Measurements from ENCODE around the gene PLXNA4. TPM values are rescaled to one million over a fixed set of nuclear protein-coding genes. Genes with fewer than 3 reads are reported as not detected.

The PLXNA4 gene
- total and polyA plus RNA-seq, 4 donors = 0.63 to 4.6 (median 2.1) TPM

DNA sequence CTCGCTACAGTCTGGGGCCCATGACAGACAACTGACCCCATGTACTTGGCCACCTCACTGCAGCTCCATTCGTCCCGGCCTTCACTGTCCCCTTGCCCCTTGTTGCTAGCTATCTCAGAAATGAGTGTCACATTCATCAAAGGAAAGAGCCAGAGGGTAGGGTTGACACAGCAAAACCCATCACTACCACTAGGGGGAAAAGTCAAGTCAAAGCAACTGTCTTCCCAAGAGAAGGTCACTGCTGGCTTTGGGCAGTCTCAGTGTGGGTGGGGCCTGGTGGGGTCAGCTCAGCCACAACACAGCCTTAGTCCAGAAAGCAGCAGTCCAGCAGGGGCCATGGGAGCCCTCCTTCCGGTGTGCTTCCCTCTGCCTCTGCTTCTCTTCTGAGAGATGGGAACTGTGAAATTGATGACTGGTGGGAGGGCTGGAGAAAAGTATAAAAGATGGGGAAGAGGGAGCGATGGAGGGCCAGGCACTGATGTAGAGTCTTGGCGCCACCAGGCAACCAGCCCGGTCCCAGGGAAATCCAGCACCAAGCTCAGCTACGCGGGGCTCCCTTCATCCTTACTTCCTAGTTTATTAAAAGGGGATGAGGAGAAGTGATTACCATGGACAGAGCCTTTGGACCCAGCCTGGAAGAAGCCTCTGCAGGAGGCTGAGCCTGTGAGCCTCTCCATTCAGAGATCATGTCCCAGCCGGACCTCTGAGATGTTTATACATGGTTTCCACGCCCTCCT lies 58.0 kb downstream of the PLXNA4 start:
- WGBS, 2 donors = 84 to 87% methylated on average over 11 of the region's 11 CpGs
- Histone ChIP-seq H3K4me1 (ENCODE audit: control insufficient read depth in 5 of 5, insufficient read depth in 5 of 5, low read length in 5 of 5) (peaks cover 0 to 3% (median 0%) of the 10 kb centered on the region in 5 donors), H3K4me3 (no peak overlapping the region), H3K27ac (ENCODE audit: low read depth in 1 of 2, low read length in 1 of 2) (no peak overlapping the region), H3K9me3 (ENCODE audit: control insufficient read depth in 4 of 4, insufficient read depth in 3 of 4, low read length in 3 of 4) (no peaks in the 10 kb centered on the region), H3K36me3 (ENCODE audit: control insufficient read depth in 4 of 4, insufficient read depth in 4 of 4, low read length in 4 of 4) (no peaks in the 10 kb centered on the region), H3K9ac (ENCODE audit: insufficient read depth in 1 of 2, low read length in 2 of 2) (no peak overlapping the region), H3K27me3 (ENCODE audit: control insufficient read depth in 3 of 3, insufficient read depth in 3 of 3, low read length in 2 of 3) (peaks cover 0 to 3% (median 0%) of the 10 kb centered on the region in 3 donors)
- DNase-seq (no peak), ATAC-seq (ENCODE audit: insufficient read depth, low FRiP score) (no peak)
- TF ChIP-seq, protein P1, sequence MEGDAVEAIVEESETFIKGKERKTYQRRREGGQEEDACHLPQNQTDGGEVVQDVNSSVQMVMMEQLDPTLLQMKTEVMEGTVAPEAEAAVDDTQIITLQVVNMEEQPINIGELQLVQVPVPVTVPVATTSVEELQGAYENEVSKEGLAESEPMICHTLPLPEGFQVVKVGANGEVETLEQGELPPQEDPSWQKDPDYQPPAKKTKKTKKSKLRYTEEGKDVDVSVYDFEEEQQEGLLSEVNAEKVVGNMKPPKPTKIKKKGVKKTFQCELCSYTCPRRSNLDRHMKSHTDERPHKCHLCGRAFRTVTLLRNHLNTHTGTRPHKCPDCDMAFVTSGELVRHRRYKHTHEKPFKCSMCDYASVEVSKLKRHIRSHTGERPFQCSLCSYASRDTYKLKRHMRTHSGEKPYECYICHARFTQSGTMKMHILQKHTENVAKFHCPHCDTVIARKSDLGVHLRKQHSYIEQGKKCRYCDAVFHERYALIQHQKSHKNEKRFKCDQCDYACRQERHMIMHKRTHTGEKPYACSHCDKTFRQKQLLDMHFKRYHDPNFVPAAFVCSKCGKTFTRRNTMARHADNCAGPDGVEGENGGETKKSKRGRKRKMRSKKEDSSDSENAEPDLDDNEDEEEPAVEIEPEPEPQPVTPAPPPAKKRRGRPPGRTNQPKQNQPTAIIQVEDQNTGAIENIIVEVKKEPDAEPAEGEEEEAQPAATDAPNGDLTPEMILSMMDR (IDR thresholded peaks at IDR 0.05; ENCODE audit: control extremely low read depth, extremely low read depth) = no peak

DNA sequence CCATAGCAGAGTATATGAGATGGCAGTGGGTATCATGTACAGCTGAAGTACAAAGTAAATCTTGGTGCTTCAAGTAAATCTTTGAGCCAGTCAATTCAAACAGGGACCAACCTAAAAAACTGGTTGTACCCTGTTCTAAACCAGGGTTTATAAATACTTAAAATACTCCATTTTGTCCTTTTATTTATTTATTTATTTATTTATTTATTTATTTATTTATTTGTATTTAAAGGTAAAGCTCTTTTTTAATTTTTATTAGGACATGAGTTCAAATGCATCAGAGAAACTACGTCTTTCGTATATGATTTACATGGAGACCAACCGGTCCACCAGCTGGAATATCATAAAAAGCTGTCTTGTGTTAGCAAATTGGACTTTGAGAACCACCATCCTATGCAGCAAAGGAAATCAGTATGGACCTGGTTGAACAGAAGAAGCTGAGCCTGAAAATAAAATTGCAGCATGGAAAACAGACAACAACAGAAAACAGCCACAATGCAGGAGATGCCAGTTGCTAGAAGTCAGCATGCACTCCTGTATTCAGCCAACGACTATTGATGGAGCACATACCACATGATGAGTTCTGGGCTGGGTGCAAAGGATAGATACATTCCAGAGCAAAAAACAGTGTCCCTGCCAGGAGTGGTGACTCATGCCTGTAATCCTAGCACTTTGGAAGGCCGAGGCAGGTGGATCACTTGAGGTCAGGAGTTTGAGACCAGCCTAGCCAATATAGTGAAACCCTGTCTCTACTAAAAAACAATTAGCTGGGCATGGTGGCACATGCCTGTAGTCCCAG lies 60.0 kb downstream of the PLXNA4 start:
- no peaks in the 10 kb centered on the region for H3K36me3 ChIP-seq (ENCODE audit: control insufficient read depth in 4 of 4, insufficient read depth in 4 of 4, low read length in 4 of 4)
- TF ChIP-seq, protein P1 (IDR thresholded peaks at IDR 0.05; ENCODE audit: control extremely low read depth, extremely low read depth) = no peak
- no peaks in the 10 kb centered on the region for H3K9me3 ChIP-seq (ENCODE audit: control insufficient read depth in 4 of 4, insufficient read depth in 3 of 4, low read length in 3 of 4)
- WGBS, 2 donors = 82 to 91% methylated on average over 5 of the region's 5 CpGs
- no peak for ATAC-seq (ENCODE audit: insufficient read depth, low FRiP score)
- H3K4me1 ChIP-seq (ENCODE audit: control insufficient read depth in 5 of 5, insufficient read depth in 5 of 5, low read length in 5 of 5) = peaks cover 0 to 3% (median 0%) of the 10 kb centered on the region in 5 donors
- peaks cover 0 to 3% (median 0%) of the 10 kb centered on the region in 3 donors for H3K27me3 ChIP-seq (ENCODE audit: control insufficient read depth in 3 of 3, insufficient read depth in 3 of 3, low read length in 2 of 3)
- no peak overlapping the region for H3K9ac ChIP-seq (ENCODE audit: insufficient read depth in 1 of 2, low read length in 2 of 2)
- H3K4me3 ChIP-seq = no peak overlapping the region
- no peak for DNase-seq
- H3K27ac ChIP-seq (ENCODE audit: low read depth in 1 of 2, low read length in 1 of 2) = no peak overlapping the region

DNA sequence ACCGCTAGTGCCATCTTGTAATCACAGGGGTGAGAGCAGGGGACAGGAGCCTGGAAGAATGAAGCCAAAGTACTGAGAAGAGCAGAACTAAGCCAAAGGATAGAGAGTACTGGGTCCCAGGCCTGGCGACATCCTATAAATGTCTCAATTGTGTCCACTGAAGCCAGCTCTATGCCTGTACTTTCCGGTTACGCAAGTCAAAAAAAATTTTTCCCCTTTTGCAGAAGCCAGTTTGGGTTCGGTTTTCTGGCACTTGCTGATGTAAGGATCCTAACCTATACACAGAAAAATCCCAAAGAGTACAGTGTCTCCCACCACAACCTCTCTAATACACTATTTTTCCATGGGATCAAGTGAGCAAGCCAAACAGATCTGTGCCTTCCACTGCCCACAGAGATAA lies 61.1 kb downstream of the PLXNA4 start:
- DNase-seq (no peak), ATAC-seq (ENCODE audit: insufficient read depth, low FRiP score) (no peak)
- H3K4me3 ChIP-seq = no peak overlapping the region
- peaks cover 0 to 3% (median 0%) of the 10 kb centered on the region in 3 donors for H3K27me3 ChIP-seq (ENCODE audit: control insufficient read depth in 3 of 3, insufficient read depth in 3 of 3, low read length in 2 of 3)
- peaks cover 0 to 3% (median 0%) of the 10 kb centered on the region in 5 donors for H3K4me1 ChIP-seq (ENCODE audit: control insufficient read depth in 5 of 5, insufficient read depth in 5 of 5, low read length in 5 of 5)
- H3K36me3 ChIP-seq (ENCODE audit: control insufficient read depth in 4 of 4, insufficient read depth in 4 of 4, low read length in 4 of 4) = no peaks in the 10 kb centered on the region
- no peak overlapping the region for H3K9ac ChIP-seq (ENCODE audit: insufficient read depth in 1 of 2, low read length in 2 of 2)
- TF ChIP-seq, protein P1 (IDR thresholded peaks at IDR 0.05; ENCODE audit: control extremely low read depth, extremely low read depth) = no peak
- no peaks in the 10 kb centered on the region for H3K9me3 ChIP-seq (ENCODE audit: control insufficient read depth in 4 of 4, insufficient read depth in 3 of 4, low read length in 3 of 4)
- 89 to 90% methylated on average over 5 of the region's 5 CpGs for WGBS, 2 donors
- H3K27ac ChIP-seq (ENCODE audit: low read depth in 1 of 2, low read length in 1 of 2) = no peak overlapping the region
